ENCODE measurements around the gene AHCY.

The AHCY gene

DNA sequence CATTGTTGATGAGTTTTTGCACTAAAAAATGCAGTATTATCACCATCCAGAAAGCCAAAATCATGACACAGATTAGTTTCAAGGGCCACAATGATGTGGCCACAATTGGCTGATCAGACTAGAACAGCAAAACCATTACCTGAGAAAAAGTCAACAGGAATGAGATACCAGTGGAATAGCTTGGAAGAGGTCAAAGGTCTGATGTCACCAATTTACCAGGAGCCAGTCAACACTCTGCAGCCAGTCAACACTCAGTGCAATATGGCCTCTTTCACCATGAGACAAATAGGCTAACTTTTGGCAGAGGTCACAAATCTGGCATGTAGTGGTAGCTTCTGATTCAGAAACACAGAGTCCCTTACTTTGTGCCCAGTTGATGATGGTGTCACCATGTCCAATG lies 69.5 kb downstream of the AHCY start:
- H3K4me1 Mint-ChIP-seq, result no peaks in the 10 kb centered on the region
- peaks cover 12% of the 10 kb centered on the region for H3K9me3 Mint-ChIP-seq
- no peak overlapping the region for H3K4me3 Mint-ChIP-seq
- no peak overlapping the region for H3K27ac Mint-ChIP-seq
- H3K36me3 Mint-ChIP-seq, result peaks cover 8% of the 10 kb centered on the region
- H3K27me3 Mint-ChIP-seq, result no peaks in the 10 kb centered on the region

DNA sequence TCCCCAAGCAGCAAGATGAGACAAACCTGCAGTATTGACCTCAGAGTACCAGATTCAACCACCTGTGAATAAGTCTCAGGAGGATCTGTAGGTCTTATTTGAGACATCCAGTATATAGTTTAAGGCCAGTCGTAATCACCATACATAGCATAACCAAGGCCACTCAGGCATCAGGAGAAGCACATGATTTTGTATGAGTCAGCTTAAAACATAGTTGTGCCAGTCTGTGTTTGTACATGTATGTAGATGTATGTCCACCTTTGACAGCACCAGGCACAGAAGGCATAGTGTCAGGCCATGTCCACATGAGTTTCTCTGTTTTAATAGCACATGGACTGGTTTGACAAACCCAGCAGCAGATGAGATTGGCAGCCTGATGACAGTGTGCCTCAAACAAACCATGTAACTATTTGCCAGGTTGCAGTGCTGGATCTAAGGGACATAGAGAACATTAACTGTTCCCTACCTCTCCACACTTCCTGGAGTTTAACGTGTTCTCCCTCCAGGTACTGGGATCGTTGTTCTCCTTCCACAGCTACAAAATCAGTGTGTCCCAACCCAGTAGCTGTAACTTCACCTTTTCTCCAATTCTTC lies 70.6 kb downstream of the AHCY start:
- H3K36me3 Mint-ChIP-seq, result peaks cover 2% of the 10 kb centered on the region
- no peaks in the 10 kb centered on the region for H3K4me1 Mint-ChIP-seq
- H3K27me3 Mint-ChIP-seq, result no peaks in the 10 kb centered on the region
- peaks cover 5% of the 10 kb centered on the region for H3K9me3 Mint-ChIP-seq
- no peak overlapping the region for H3K4me3 Mint-ChIP-seq
- H3K27ac Mint-ChIP-seq, result no peak overlapping the region

DNA sequence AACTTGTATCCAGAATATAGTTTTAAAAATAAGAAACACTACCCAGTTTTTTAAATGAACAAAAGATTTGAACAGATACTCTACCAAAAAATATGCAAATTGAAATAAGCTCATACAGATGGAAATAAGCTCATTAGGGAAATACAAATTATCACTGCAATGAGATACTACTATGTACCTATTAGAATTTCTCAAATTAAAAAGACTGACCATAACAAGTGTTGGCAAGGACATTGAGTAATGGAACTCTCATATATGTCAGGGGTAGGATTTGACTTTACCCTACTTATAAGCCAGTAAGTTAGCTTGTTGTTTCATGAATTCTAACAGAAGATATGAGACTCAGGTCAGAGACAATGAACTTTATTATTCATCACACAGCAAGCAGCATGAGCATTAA lies 71.5 kb downstream of the AHCY start:
- Mint-ChIP-seq H3K4me1 (no peaks in the 10 kb centered on the region), H3K36me3 (peaks cover 2% of the 10 kb centered on the region), H3K9me3 (no peaks in the 10 kb centered on the region), H3K4me3 (no peak overlapping the region), H3K27ac (no peak overlapping the region), H3K27me3 (no peaks in the 10 kb centered on the region)
